Transverse colon (tissue), 4 donors: ENCODE data around the gene LIFR. TPM values are rescaled to one million over a fixed set of nuclear protein-coding genes. Genes with fewer than 3 reads are reported as not detected.

Source experiments
- DNase-seq: peaks from one replicate; pipeline ENCODE4 v3.0.0-alpha.2; 2019
- H3K27ac ChIP-seq, 4 donors: fragments of 200-600 bp; sonication (generic); 2 replicates each; pipeline ENCODE4 v1.5.1; 2016 to 2018; ENCODE audit warnings: inconsistent platforms in 4 of 4
- H3K27me3 ChIP-seq: fragments of 200-600 bp; sonication (generic); 2 replicates; pipeline ENCODE4 v1.5.1; 2017; ENCODE audit warnings: inconsistent platforms
- H3K36me3 ChIP-seq, 4 donors: fragments of 200-600 bp; sonication (generic); 2 replicates each; pipeline ENCODE4 v1.5.1; 2017 to 2019; ENCODE audit warnings: inconsistent platforms in 4 of 4
- H3K4me1 ChIP-seq, 4 donors: fragments of 200-600 bp; sonication (generic); 2 replicates each; pipeline ENCODE4 v1.5.1; 2017 to 2020; ENCODE audit warnings: inconsistent platforms in 4 of 4
- H3K4me3 ChIP-seq, 4 donors: fragments of 200-600 bp; sonication (generic); 1 replicate in 1 of 4; 2 replicates in 3 of 4; pipeline versions ENCODE4 v1.5.1 to v1.6.1; 2017 to 2019; ENCODE audit warnings: inconsistent platforms in 4 of 4
- H3K9me3 ChIP-seq, 2 donors: fragments of 200-600 bp; sonication (generic); 2 replicates each; pipeline ENCODE4 v1.5.1; 2017 to 2019; ENCODE audit warnings: inconsistent platforms in 2 of 2
- CTCF ChIP-seq, 5 experiments: fragments of 200-600 bp in 3 of 5; fragments of 450-650 bp in 2 of 5; sonication (generic) in 3 of 5; IDR thresholded peaks; 1 replicate in 2 of 5; 2 replicates in 3 of 5; pipeline ENCODE4 v1.5.1; 2016 to 2017; ENCODE audit warnings: antibody characterized with exemption in 5 of 5, inconsistent platforms in 3 of 5, mild to moderate bottlenecking in 2 of 5, moderate library complexity in 1 of 5
- EP300 ChIP-seq: sonication (generic); formaldehyde crosslinking; IDR thresholded peaks from one replicate; pipeline ENCODE4 v1.6.1; 2017; ENCODE audit warnings: antibody characterized with exemption, low read depth
- POLR2A ChIP-seq: fragments of 450-650 bp; IDR thresholded peaks from one replicate; pipeline ENCODE4 v1.6.1; 2016; ENCODE audit warnings: antibody characterized with exemption, mild to moderate bottlenecking, moderate library complexity
- POLR2AphosphoS5 ChIP-seq, 3 donors: sonication (generic); formaldehyde crosslinking; IDR thresholded peaks; one replicate each; pipeline ENCODE4 v1.6.1; 2016; ENCODE audit warnings: antibody characterized with exemption in 3 of 3
- WGBS, 2 donors: methylation state at CpG; one replicate each; pipeline ENCODE4 v1.1.5; 2018; ENCODE audit warnings: low coverage in 1 of 2; 5-methylcytosine and 5-hydroxymethylcytosine counted together
- in situ Hi-C, 4 donors: fragments of 200-750 bp; cut with MboI; loops; one replicate each; pipeline versions ENCODE4 v1.15.0 to v1.15.1; 2017; ENCODE audit warnings: low sequenced_read_pairs in 3 of 4, low pct_ligation_motif_present in 1 of 4, low pct_unique_long_range_greater_than_20kb in 1 of 4
- intact Hi-C: fragments of 100-400 bp; cut with DNase I; formaldehyde crosslinking; loops from one replicate; pipeline ENCODE4 v1.15.1; 2023; ENCODE audit warnings: low total_unique reads
- total RNA-seq, 4 donors: library from RNA; depleted of rRNA; stranded (reverse); fragments of >200 nt; gene quantifications; one replicate each; pipeline ENCODE4 v1.1.0, GENCODE V29; 2016

The LIFR gene
- total RNA-seq, 4 donors from 2014 or later, result 4.9 to 28.1 (median 12.8) TPM

DNA sequence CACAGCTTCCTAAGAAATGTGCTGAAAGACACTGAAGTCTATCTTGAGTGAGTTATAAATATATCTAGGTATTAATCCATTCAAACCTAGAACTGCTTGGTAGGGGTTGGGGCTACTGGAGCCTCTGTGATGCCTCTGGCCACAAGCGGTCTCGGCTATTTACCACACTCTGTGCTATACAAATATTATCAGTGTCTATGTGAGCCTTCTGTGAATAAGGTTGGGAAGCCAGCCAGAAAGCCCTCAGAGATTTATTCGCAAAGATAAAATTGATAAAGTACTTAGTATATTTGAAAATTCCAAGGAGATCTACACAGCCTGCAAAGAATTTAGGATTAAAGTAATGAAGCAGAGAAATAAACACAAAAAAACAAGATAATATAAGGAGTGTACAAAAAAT is 41.4 kb downstream of the LIFR start:
- Histone ChIP-seq H3K4me1 (no peaks in the 10 kb centered on the region), H3K4me3 (no peak overlapping the region), H3K27me3 (no peaks in the 10 kb centered on the region), H3K36me3 (no peaks in the 10 kb centered on the region), H3K9me3 (no peaks in the 10 kb centered on the region), H3K27ac (no peak overlapping the region)
- DNase-seq, result no peak
- WGBS, 2 donors, result 86 to 89% methylated on average over 3 of the region's 3 CpGs
- in situ Hi-C loops, result no loop called here
- TF ChIP-seq EP300, result no peak
- TF ChIP-seq CTCF (IDR thresholded peaks at IDR 0.05), result no peak
- TF ChIP-seq POLR2AphosphoS5 (IDR thresholded peaks at IDR 0.05), result no peak
- no peak for TF ChIP-seq POLR2A
- intact Hi-C loops, result no loop called here

DNA sequence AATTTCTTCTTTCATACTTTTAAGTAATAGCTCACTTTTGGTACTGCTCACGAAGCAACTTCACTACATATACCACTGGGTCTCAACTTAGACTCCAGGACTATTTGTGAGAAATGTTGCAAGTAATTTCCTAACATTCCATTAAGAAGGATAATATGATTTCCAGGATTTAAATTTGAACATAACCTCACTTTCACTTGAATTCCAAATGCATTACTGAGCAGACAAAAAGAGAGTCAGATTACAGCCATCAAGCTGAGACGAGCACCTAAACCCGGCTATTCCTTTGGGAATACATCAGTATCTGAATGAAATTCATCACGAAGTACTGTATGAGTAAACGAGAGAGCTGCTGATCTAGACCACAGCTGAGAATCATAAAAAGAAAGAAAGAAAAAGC is 47.3 kb downstream of the LIFR start:
- Histone ChIP-seq H3K27ac (no peak overlapping the region), H3K4me3 (no peak overlapping the region), H3K4me1 (no peaks in the 10 kb centered on the region), H3K36me3 (no peaks in the 10 kb centered on the region), H3K27me3 (no peaks in the 10 kb centered on the region), H3K9me3 (no peaks in the 10 kb centered on the region)
- no peak for DNase-seq
- WGBS, 2 donors, result 61 to 66% methylated on average over 5 of the region's 5 CpGs
- no peak for TF ChIP-seq EP300
- TF ChIP-seq POLR2A, result no peak
- no peak for TF ChIP-seq CTCF (IDR thresholded peaks at IDR 0.05)
- no peak for TF ChIP-seq POLR2AphosphoS5 (IDR thresholded peaks at IDR 0.05)
- intact Hi-C loops (no loop called here), in situ Hi-C loops (no loop called here)

- TF ChIP-seq POLR2AphosphoS5 (IDR thresholded peaks at IDR 0.05) (no peak), POLR2A (no peak), CTCF (IDR thresholded peaks at IDR 0.05) (no peak), EP300 (no peak)
Observed at GRCh38 chr5:38506302-38506701, 50.1 kb downstream of the LIFR start.

GRCh38 chr5:38500573-38501260 is 55.7 kb downstream of the LIFR start:
- Histone ChIP-seq H3K4me3 (no peak overlapping the region), H3K36me3 (no peaks in the 10 kb centered on the region), H3K27ac (no peak overlapping the region), H3K9me3 (no peaks in the 10 kb centered on the region), H3K27me3 (no peaks in the 10 kb centered on the region), H3K4me1 (no peaks in the 10 kb centered on the region)
- in situ Hi-C loops, result no loop called here
- intact Hi-C loops, result no loop called here
- DNase-seq, result no peak
- whole genome bisulfite sequencing, 2 donors, result 72 to 90% methylated on average over 1 to 4 of the region's 4 CpGs
- TF ChIP-seq CTCF (IDR thresholded peaks at IDR 0.05), result no peak
- TF ChIP-seq EP300, result no peak
- TF ChIP-seq POLR2AphosphoS5 (IDR thresholded peaks at IDR 0.05), result no peak
- no peak for TF ChIP-seq POLR2A

More at GRCh38 chr5:38506302-38506701, 50.1 kb downstream of the LIFR start:
- H3K4me1 ChIP-seq, result no peaks in the 10 kb centered on the region
- H3K9me3 ChIP-seq, result no peaks in the 10 kb centered on the region
- no peaks in the 10 kb centered on the region for H3K27me3 ChIP-seq
- no peak for DNase-seq
- in situ Hi-C loops (no loop called here), intact Hi-C loops (no loop called here)
- no peaks in the 10 kb centered on the region for H3K36me3 ChIP-seq
- no peak overlapping the region for H3K27ac ChIP-seq
- no peak overlapping the region for H3K4me3 ChIP-seq
- 72 to 75% methylated on average over 3 of the region's 3 CpGs for WGBS, 2 donors
